HG03432 (cell line): Measurements from ENCODE around the gene ADD1.

ENCODE experiments used
- ATAC-seq: cut with Tn5 transposase; IDR thresholded peaks from one replicate; pipeline ENCODE4 v1.9.1; 2021; ENCODE audit warnings: mild to moderate bottlenecking, moderate library complexity; ENCODE audit not compliant: unreplicated experiment

ADD1 gene

GRCh38 chr4:2858451-2859217 is 15.0 kb downstream of the ADD1 start:
- no peak for ATAC-seq

GRCh38 chr4:2859514-2859913 is 15.9 kb downstream of the ADD1 start:
- no peak for ATAC-seq

GRCh38 chr4:2860391-2861348 is 17.0 kb downstream of the ADD1 start:
- no peak for ATAC-seq

GRCh38 chr4:2861631-2862436 is 18.2 kb downstream of the ADD1 start:
- ATAC-seq, result no peak

- no peak for ATAC-seq
Measured at GRCh38 chr4:2862528-2862927, 18.9 kb downstream of the ADD1 start.

- ATAC-seq, result no peak
Measured at GRCh38 chr4:2863649-2864048, 20.0 kb downstream of the ADD1 start.

- no peak for ATAC-seq
Measured at GRCh38 chr4:2865196-2865780, 21.6 kb downstream of the ADD1 start.

GRCh38 chr4:2866160-2866861 is 22.7 kb downstream of the ADD1 start:
- no peak for ATAC-seq

- no peak for ATAC-seq
Measured at GRCh38 chr4:2866891-2867290, 23.2 kb downstream of the ADD1 start.

GRCh38 chr4:2867758-2868491 is 24.3 kb downstream of the ADD1 start:
- ATAC-seq, result no peak

GRCh38 chr4:2868877-2869487 is 25.3 kb downstream of the ADD1 start:
- no peak for ATAC-seq

- no peak for ATAC-seq
Measured at GRCh38 chr4:2869659-2870058, 26.0 kb downstream of the ADD1 start.

GRCh38 chr4:2870082-2870481 is 26.4 kb downstream of the ADD1 start:
- no peak for ATAC-seq

- no peak for ATAC-seq
Measured at GRCh38 chr4:2871466-2871865, 27.8 kb downstream of the ADD1 start.

- ATAC-seq, result no peak
Measured at GRCh38 chr4:2871911-2872310, 28.3 kb downstream of the ADD1 start.

- no peak for ATAC-seq
Measured at GRCh38 chr4:2873329-2873728, 29.7 kb downstream of the ADD1 start.

- ATAC-seq, result no peak
Measured at GRCh38 chr4:2874861-2875260, 31.2 kb downstream of the ADD1 start.

GRCh38 chr4:2875556-2875955 is 31.9 kb downstream of the ADD1 start:
- ATAC-seq, result no peak

- no peak for ATAC-seq
Measured at GRCh38 chr4:2878346-2878745, 34.7 kb downstream of the ADD1 start.
